ENCODE measurements around the gene DPYD. TPM values are rescaled to one million over a fixed set of nuclear protein-coding genes. Genes with fewer than 3 reads are reported as not detected.

The DPYD gene
- total RNA-seq, 1 experiment from 2014 or later, result 12.8 TPM

DNA sequence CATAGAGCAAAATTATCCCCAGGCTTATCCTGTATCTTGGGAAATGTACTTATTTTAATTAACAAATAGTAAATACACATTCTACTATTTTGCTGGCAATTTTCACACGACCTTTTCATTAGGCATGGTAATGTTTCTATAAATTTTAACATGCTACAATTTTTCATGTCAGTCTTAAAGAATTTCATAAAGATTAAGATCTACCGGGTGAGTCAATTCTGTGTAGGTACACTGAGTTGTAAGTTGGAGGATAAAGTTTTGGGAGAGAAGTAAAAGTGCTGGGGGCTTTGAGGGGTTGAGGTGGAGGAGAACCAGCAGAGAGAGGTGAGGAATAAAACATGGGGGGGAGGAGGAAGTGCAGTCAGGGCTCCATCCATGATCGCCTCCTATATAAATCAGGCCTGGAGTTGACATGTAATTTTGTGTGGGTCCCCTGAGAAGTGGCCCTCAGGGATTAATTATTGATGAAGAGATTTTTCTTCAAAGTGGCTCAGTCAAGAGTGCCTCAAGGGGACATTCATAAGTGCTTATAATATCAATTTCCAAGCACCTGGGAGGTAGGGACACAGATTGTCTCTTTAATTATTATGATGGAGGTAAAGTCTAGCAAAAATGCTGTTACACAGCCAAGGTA, 7.2 kb downstream of the DPYD start:
- TF ChIP-seq EZH2 (IDR thresholded peaks at IDR 0.05; ENCODE audit: low read length, unreplicated experiment), result no peak
- TF ChIP-seq, protein P1, sequence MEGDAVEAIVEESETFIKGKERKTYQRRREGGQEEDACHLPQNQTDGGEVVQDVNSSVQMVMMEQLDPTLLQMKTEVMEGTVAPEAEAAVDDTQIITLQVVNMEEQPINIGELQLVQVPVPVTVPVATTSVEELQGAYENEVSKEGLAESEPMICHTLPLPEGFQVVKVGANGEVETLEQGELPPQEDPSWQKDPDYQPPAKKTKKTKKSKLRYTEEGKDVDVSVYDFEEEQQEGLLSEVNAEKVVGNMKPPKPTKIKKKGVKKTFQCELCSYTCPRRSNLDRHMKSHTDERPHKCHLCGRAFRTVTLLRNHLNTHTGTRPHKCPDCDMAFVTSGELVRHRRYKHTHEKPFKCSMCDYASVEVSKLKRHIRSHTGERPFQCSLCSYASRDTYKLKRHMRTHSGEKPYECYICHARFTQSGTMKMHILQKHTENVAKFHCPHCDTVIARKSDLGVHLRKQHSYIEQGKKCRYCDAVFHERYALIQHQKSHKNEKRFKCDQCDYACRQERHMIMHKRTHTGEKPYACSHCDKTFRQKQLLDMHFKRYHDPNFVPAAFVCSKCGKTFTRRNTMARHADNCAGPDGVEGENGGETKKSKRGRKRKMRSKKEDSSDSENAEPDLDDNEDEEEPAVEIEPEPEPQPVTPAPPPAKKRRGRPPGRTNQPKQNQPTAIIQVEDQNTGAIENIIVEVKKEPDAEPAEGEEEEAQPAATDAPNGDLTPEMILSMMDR (conservative IDR thresholded peaks at IDR 0.05; ENCODE audit: low read depth, low read length), result no peak
- TF ChIP-seq EZH2phosphoT487 (IDR thresholded peaks at IDR 0.05; ENCODE audit: borderline replicate concordance, low read length), result no peak
- no TSS peak for BruUV-seq (replicated peaks)
- H3K79me2 ChIP-seq (ENCODE audit: low read length), result peaks cover 48% of the 10 kb centered on the region
- no peaks in the 10 kb centered on the region for H3F3A ChIP-seq (ENCODE audit: low read length, unreplicated experiment)
- H3K36me3 ChIP-seq (ENCODE audit: low read depth, low read length), result no peaks in the 10 kb centered on the region
- H3K27me3 ChIP-seq (ENCODE audit: low read length), result no peaks in the 10 kb centered on the region
- DNase-seq (peak; percentile 55), ATAC-seq (peak; percentile 13; the same call in 1 of the 2 replicates)
- peaks cover 29% of the 10 kb centered on the region for H3K4me1 ChIP-seq (ENCODE audit: insufficient read depth, low read length)
- no peak overlapping the region for H3K9ac ChIP-seq (ENCODE audit: low read length)
- H3K9me2 ChIP-seq (replicated peaks; ENCODE audit: low read length), result no peaks in the 10 kb centered on the region
- intact Hi-C loops (cut with micrococcal nuclease), result no loop called here
- no peaks in the 10 kb centered on the region for H4K20me1 ChIP-seq (ENCODE audit: low read length)
- no peaks in the 10 kb centered on the region for H3K9me3 ChIP-seq (ENCODE audit: low read length)
- ChIA-PET POLR2A (ENCODE audit: unreplicated experiment) (interaction anchor here (0.7 kb wide), 1 partner anchor 143 kb away, joined by 3 read pairs; no protein-coding TSS in a partner anchor), CTCF (no interaction called here)
- peak overlapping the region; percentile 29 for H3K27ac ChIP-seq (ENCODE audit: low read length)
- no peak overlapping the region for H2AFZ ChIP-seq (ENCODE audit: low read length)
- no peak overlapping the region for H3K4me3 ChIP-seq (ENCODE audit: low read length)
- H3K4me2 ChIP-seq (ENCODE audit: low read length), result peak overlapping the region; percentile 11

DNA sequence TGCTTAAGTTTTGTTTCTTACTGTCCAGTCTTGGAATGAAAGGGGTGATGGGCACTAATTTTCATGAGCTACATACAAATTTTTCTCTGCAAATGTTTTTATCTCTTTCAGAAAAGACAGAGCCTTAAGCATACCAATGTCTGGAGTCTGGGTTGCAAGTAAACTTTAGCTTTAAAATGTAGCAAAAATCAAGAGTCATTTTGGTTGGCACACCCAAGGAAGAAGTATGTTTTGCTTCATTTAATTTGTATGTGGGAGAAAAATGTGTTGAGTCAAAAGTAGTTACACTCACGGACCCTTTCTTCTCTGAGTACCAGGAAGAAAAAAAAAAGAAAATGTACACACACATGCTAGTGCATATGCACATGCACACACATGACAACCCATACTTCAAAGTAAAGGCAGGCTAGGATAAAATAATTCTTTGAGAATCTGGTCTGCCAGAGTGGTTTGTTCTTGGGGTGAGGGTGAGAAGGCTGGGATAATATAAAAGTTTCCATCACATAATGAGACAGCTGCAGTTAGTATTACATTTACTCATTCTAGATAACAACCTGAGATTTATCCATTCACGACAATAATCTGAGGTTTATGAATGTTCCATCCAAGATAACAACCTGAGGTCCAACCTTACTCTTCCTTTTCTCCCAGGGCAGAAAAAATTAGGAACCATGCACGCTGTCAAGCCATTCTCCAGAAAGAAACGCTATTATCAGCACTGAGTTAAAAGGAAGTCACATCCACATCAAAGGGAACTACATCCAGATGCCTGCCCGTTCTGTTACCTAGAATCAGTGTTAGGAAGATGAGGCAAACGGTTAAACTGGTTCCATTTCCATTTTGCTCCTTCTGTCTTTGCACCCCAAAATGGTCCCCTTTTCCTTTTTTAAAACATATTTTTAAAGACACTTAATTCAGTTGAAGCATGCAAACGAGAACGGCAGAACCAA, 9.3 kb downstream of the DPYD start:
- H3K9me3 ChIP-seq (ENCODE audit: low read length), result no peaks in the 10 kb centered on the region
- ChIA-PET POLR2A (ENCODE audit: unreplicated experiment) (no interaction called here), CTCF (no interaction called here)
- DNase-seq (no peak), ATAC-seq (no peak)
- no peaks in the 10 kb centered on the region for H3K36me3 ChIP-seq (ENCODE audit: low read depth, low read length)
- no peaks in the 10 kb centered on the region for H3K27me3 ChIP-seq (ENCODE audit: low read length)
- no peak overlapping the region for H3K27ac ChIP-seq (ENCODE audit: low read length)
- no peaks in the 10 kb centered on the region for H4K20me1 ChIP-seq (ENCODE audit: low read length)
- no peaks in the 10 kb centered on the region for H3K9me2 ChIP-seq (replicated peaks; ENCODE audit: low read length)
- no peak overlapping the region for H3K4me2 ChIP-seq (ENCODE audit: low read length)
- no TSS peak for BruUV-seq (replicated peaks)
- intact Hi-C loops (cut with micrococcal nuclease), result no loop called here
- H3K79me2 ChIP-seq (ENCODE audit: low read length), result peaks cover 27% of the 10 kb centered on the region
- TF ChIP-seq, protein P1 (conservative IDR thresholded peaks at IDR 0.05; ENCODE audit: low read depth, low read length), result no peak
- no peak for TF ChIP-seq EZH2phosphoT487 (IDR thresholded peaks at IDR 0.05; ENCODE audit: borderline replicate concordance, low read length)
- H3K4me1 ChIP-seq (ENCODE audit: insufficient read depth, low read length), result peaks cover 26% of the 10 kb centered on the region
- no peak overlapping the region for H2AFZ ChIP-seq (ENCODE audit: low read length)
- no peaks in the 10 kb centered on the region for H3F3A ChIP-seq (ENCODE audit: low read length, unreplicated experiment)
- H3K9ac ChIP-seq (ENCODE audit: low read length), result no peak overlapping the region
- H3K4me3 ChIP-seq (ENCODE audit: low read length), result no peak overlapping the region

DNA sequence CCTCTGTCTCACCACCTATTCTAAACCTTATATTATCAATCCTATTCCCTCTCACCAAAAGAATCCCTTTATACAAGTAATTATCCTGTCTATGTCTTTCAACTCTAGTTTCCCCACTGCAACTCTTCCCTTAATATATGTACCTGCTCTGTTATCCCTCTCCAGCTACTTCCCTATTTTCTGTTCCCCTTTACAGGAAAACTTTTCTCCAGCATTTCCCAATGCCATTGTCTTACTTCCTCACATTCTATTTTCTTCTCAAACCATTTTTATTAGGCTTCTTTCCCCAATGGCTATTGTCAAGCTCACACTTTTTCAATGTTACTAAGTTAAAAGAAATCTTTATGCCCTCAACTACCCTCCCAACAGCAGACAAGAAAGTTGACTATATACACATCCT, 11.6 kb downstream of the DPYD start:
- no peak overlapping the region for H3K27ac ChIP-seq (ENCODE audit: low read length)
- H3K79me2 ChIP-seq (ENCODE audit: low read length), result peaks cover 17% of the 10 kb centered on the region
- POLR2A ChIA-PET (ENCODE audit: unreplicated experiment), result no interaction called here
- no peaks in the 10 kb centered on the region for H4K20me1 ChIP-seq (ENCODE audit: low read length)
- no peak overlapping the region for H2AFZ ChIP-seq (ENCODE audit: low read length)
- TF ChIP-seq EZH2 (IDR thresholded peaks at IDR 0.05; ENCODE audit: low read length, unreplicated experiment) (no peak), EZH2phosphoT487 (IDR thresholded peaks at IDR 0.05; ENCODE audit: borderline replicate concordance, low read length) (no peak)
- TF ChIP-seq, protein P1 (conservative IDR thresholded peaks at IDR 0.05; ENCODE audit: low read depth, low read length), result no peak
- H3F3A ChIP-seq (ENCODE audit: low read length, unreplicated experiment), result no peaks in the 10 kb centered on the region
- H3K36me3 ChIP-seq (ENCODE audit: low read depth, low read length), result no peaks in the 10 kb centered on the region
- H3K9ac ChIP-seq (ENCODE audit: low read length), result no peak overlapping the region
- CTCF ChIA-PET, result no interaction called here
- no peak overlapping the region for H3K4me3 ChIP-seq (ENCODE audit: low read length)
- H3K4me1 ChIP-seq (ENCODE audit: insufficient read depth, low read length), result peaks cover 28% of the 10 kb centered on the region
- no peaks in the 10 kb centered on the region for H3K9me2 ChIP-seq (replicated peaks; ENCODE audit: low read length)
- intact Hi-C loops (cut with micrococcal nuclease), result no loop called here
- ATAC-seq (no peak), DNase-seq (no peak)
- no peaks in the 10 kb centered on the region for H3K27me3 ChIP-seq (ENCODE audit: low read length)
- BruUV-seq (replicated peaks), result no TSS peak
- H3K4me2 ChIP-seq (ENCODE audit: low read length), result no peak overlapping the region
- H3K9me3 ChIP-seq (ENCODE audit: low read length), result no peaks in the 10 kb centered on the region

Data from PC-3 (cell line).